ENCODE results near the gene RNF146. TPM values are rescaled to one million over a fixed set of nuclear protein-coding genes. Genes with fewer than 3 reads are reported as not detected.
A peak's percentile ranks its signal among the peaks of the same experiment; 100 is the strongest.

RNF146 gene
- total RNA-seq, 1 donor from 2014 or later: 20.5 TPM

DNA sequence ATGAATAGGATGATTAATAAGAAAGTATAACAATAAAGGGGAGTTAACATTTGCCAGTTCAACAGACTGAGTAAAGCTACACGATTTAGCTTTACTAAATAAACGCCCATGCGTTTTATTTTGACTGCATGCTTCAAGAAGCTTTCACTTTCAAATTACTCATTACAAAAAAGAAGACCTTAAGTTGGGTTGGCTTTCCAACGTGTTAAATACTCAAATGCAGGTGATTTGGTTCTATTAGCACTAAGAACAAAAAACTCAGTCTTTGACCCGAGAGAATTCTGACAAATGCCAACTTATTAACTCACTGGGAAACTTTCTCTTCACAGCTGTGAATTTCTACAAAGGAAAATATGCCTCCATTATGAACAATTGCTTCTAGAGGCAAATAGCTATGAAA lies 24.8 kb downstream of the RNF146 start:
- Mint-ChIP-seq H3K4me3 (peak overlapping the region; percentile 8), H3K36me3 (ENCODE audit: low read depth) (peaks cover 33% of the 10 kb centered on the region), H3K4me1 (ENCODE audit: low read depth) (peaks cover 32% of the 10 kb centered on the region), H3K27me3 (ENCODE audit: insufficient read depth) (no peaks in the 10 kb centered on the region), H3K27ac (peak overlapping the region; percentile 77), H3K9me3 (no peaks in the 10 kb centered on the region)
- intact Hi-C loops (cut with micrococcal nuclease): loop anchor here (1.0 to 10.0 kb wide), 7 partner anchors 52 to 1487 kb away; partner anchors contain the start of gene ECHDC1
- no peak for DNase-seq (ENCODE audit: low spot score)

DNA sequence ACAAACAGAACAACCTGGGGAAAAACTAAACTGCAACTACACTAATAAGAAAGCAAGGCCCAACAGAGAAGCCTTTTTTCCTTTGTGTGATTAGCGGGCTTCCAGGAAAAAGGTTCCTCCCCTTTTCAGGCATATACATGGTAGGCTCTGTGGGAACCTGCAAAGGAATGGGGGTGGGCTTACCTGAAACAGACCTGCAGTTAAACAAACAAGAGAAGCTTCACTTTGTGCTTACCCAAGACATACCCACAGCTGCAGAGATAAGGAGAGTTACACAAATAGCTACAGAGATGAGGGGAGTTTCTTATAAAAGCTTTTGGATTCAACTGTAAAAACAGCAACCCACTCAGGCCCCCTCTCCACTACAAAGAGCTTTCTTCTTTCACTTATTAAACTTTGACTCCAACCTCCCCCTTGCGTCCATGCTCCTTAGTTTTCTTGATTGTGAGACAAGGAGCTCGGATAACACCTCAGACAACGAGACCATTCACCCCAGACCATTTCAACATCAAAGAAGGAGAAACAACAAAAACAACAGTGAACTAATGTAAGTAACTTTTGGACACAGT lies 30.9 kb downstream of the RNF146 start:
- Mint-ChIP-seq H3K9me3 (no peaks in the 10 kb centered on the region), H3K27me3 (ENCODE audit: insufficient read depth) (no peaks in the 10 kb centered on the region), H3K4me3 (no peak overlapping the region), H3K4me1 (ENCODE audit: low read depth) (peaks cover 11% of the 10 kb centered on the region), H3K27ac (peak overlapping the region; percentile 11), H3K36me3 (ENCODE audit: low read depth) (peaks cover 8% of the 10 kb centered on the region)
- intact Hi-C loops (cut with micrococcal nuclease): loop anchor here (10.0 kb wide), 2 partner anchors 677 to 1493 kb away; no protein-coding TSS in a partner anchor
- DNase-seq (ENCODE audit: low spot score): no peak

DNA sequence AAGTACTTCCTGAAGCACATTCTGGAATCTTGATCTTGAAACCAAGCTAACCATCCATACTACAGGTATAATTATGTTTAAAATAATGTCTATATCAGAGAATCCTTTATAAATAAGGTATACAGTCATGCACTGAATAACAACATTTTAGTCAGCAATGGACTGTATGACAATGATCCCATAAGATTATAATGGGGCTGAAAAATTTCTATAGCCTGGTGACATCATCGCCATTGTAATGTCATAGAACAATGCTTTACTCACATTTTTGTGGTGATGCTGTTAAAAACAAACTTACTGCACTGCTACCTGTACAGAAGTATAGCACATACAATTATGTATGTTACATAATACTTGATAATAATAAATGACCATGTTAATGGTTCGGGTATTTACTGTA lies 31.8 kb downstream of the RNF146 start:
- H3K27me3 Mint-ChIP-seq (ENCODE audit: insufficient read depth): no peaks in the 10 kb centered on the region
- no peak for DNase-seq (ENCODE audit: low spot score)
- H3K27ac Mint-ChIP-seq: no peak overlapping the region
- H3K4me3 Mint-ChIP-seq: no peak overlapping the region
- H3K36me3 Mint-ChIP-seq (ENCODE audit: low read depth): peaks cover 6% of the 10 kb centered on the region
- H3K9me3 Mint-ChIP-seq: no peaks in the 10 kb centered on the region
- intact Hi-C loops (cut with micrococcal nuclease): loop anchor here (10.0 kb wide), 2 partner anchors 676 to 1494 kb away; no protein-coding TSS in a partner anchor
- H3K4me1 Mint-ChIP-seq (ENCODE audit: low read depth): peaks cover 11% of the 10 kb centered on the region

DNA sequence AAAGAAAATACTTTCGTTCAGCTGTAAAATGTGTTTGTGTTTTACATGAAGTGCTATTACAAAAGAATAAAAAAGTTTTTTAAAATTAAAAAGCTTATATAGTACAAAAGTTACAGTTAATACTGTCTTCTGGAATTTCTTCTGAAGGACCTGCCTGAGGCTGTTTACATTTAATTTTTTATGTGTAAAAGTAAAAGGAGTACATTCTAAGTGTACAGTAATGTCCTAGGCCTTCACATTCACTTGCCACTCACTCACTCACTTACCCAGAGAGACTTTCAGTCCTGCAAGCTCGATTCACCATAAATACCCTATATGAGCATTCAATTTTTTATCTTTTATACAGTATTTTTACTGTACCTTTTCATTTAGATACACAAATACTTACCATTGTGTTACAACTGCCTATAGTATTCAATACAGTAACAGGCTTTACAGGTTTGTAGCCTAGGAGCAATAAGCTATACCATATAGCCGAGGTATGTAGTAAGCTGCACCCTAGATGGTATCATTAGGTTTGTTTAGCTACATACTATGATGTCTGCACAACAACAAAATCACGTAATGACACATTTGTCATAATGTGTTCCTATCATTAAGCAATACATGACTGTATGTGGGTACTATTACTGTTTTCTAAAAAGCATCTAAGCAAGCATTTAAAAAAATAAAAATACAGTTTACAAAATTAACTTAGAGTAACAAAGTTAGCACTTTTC lies 33.0 kb downstream of the RNF146 start:
- H3K4me1 Mint-ChIP-seq (ENCODE audit: low read depth): peaks cover 11% of the 10 kb centered on the region
- H3K27me3 Mint-ChIP-seq (ENCODE audit: insufficient read depth): no peaks in the 10 kb centered on the region
- no peak overlapping the region for H3K4me3 Mint-ChIP-seq
- intact Hi-C loops (cut with micrococcal nuclease): loop anchor here (10.0 kb wide), 2 partner anchors 675 to 1495 kb away; no protein-coding TSS in a partner anchor
- DNase-seq (ENCODE audit: low spot score): no peak
- H3K9me3 Mint-ChIP-seq: no peaks in the 10 kb centered on the region
- peaks cover 2% of the 10 kb centered on the region for H3K36me3 Mint-ChIP-seq (ENCODE audit: low read depth)
- no peak overlapping the region for H3K27ac Mint-ChIP-seq

DNA sequence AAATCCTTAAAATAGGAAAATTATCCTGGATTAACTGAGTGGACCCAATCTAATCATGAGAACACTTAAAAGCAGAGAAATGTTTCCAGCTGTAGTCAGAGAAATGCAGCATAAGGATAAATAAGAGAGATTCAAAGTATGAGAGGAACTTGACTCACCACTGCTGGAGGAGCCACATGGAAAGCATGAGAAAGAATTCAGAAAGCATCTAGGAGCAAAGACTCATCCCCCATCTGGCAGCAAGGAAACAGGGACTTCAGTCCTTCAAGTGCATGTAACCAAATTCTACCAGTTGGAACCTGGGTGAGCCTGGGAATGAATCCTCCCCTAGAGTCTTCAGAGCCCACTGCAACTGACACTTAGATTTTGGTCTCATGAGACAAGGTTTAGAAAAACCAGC lies 33.7 kb downstream of the RNF146 start:
- Mint-ChIP-seq H3K27me3 (ENCODE audit: insufficient read depth) (no peaks in the 10 kb centered on the region), H3K4me1 (ENCODE audit: low read depth) (peaks cover 11% of the 10 kb centered on the region), H3K36me3 (ENCODE audit: low read depth) (peaks cover 2% of the 10 kb centered on the region), H3K27ac (no peak overlapping the region), H3K9me3 (no peaks in the 10 kb centered on the region), H3K4me3 (no peak overlapping the region)
- no peak for DNase-seq (ENCODE audit: low spot score)
- intact Hi-C loops (cut with micrococcal nuclease): no loop called here

DNA sequence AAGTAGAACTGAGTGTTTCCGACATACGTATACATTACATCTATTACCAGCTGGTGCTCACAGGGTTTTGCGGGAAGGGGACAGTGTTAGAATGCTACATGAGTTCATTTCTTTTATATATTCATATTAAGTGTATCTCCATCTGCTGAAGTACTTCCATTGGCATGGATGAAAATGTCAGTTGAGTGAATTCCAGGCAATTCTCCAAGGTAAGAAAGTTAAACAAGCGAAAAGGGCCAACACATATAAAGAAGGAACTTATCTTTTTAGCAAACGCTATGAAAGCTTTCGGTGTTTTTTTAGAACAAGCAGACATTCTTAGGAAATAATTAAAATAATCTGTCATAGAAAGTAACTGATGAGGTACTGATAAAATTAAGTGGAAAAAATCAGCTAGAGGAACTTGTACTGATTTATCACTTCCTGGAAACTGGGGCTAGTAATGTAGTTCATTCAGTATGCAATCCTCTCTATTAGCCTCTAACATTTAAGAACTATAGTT lies 34.6 kb downstream of the RNF146 start:
- Mint-ChIP-seq H3K36me3 (ENCODE audit: low read depth) (peaks cover 5% of the 10 kb centered on the region), H3K4me1 (ENCODE audit: low read depth) (peaks cover 11% of the 10 kb centered on the region), H3K4me3 (no peak overlapping the region), H3K27me3 (ENCODE audit: insufficient read depth) (no peaks in the 10 kb centered on the region), H3K27ac (no peak overlapping the region), H3K9me3 (no peaks in the 10 kb centered on the region)
- DNase-seq (ENCODE audit: low spot score): no peak
- intact Hi-C loops (cut with micrococcal nuclease): no loop called here

DNA sequence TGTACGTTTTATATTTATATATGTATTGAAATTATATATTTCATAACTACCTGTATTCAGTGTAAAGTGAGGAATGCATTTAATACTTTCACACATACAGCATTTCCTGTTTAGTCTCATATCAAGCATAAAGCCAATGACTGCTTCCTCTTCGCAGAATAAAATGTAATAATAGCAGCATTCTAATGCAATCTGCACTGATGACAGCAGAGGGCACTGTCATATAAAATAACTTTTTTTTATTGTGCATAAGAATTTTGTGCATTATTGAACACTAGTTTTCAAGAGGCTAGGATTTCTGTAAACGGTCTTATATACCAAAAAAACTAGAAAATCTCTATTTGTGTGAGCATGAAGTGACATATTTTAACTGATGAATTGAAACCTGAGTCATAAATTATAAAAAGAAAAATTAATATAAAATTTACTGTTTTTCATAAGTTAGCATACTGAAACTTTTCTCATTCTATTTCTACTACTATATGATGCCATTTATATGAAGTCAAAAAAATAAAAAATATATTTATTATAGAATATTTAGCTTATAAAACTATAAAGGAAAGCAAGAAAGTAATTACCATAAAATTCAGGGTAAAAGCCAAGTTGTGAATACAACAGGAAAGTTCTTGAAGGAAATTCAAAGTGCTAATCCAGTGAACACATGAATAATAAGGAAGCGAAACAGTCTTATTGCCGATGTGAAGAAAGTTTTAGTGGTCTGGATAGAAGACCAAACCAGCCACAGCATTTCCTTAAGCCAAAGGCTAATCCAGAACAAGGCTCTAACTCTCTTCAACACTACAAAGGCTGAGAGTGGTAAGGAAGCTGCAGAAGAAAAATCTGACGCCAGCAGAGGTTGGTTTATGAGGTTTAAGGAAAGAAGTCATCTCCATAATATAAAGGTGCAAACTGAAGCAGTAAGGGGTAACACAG lies 36.3 kb downstream of the RNF146 start:
- Mint-ChIP-seq H3K9me3 (peaks cover 4% of the 10 kb centered on the region), H3K27me3 (ENCODE audit: insufficient read depth) (no peaks in the 10 kb centered on the region), H3K4me3 (no peak overlapping the region), H3K36me3 (ENCODE audit: low read depth) (peaks cover 14% of the 10 kb centered on the region), H3K27ac (no peak overlapping the region), H3K4me1 (ENCODE audit: low read depth) (peaks cover 10% of the 10 kb centered on the region)
- DNase-seq (ENCODE audit: low spot score): no peak
- intact Hi-C loops (cut with micrococcal nuclease): loop anchor here (1.0 kb wide), 3 partner anchors 9 to 236 kb away; no protein-coding TSS in a partner anchor

DNA sequence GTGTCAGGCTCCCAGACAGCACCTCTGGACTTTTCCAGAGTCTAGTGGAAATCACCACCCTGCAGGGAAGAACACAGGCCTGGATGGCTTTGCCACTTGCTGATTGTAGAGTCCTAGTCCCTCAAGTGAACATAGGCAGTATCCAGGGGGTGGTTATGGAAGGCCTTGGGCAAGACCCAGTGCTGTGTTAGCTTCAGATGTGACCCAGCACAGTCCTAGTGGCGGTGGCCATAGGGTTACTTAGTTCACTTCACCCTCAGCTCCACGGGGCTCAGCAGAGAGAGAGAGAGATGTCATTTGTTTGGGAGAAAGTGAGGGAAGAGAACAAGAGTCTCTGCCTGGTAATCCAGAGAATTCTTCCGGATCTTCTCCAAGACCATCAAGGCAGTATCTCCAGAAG lies 37.3 kb downstream of the RNF146 start:
- H3K4me1 Mint-ChIP-seq (ENCODE audit: low read depth): peaks cover 11% of the 10 kb centered on the region
- H3K9me3 Mint-ChIP-seq: peaks cover 10% of the 10 kb centered on the region
- H3K27me3 Mint-ChIP-seq (ENCODE audit: insufficient read depth): no peaks in the 10 kb centered on the region
- DNase-seq (ENCODE audit: low spot score): no peak
- peaks cover 22% of the 10 kb centered on the region for H3K36me3 Mint-ChIP-seq (ENCODE audit: low read depth)
- H3K27ac Mint-ChIP-seq: no peak overlapping the region
- no peak overlapping the region for H3K4me3 Mint-ChIP-seq
- intact Hi-C loops (cut with micrococcal nuclease): loop anchor here (1.0 to 2.0 kb wide), 3 partner anchors 8 to 161 kb away; partner anchors contain the start of gene ECHDC1

DNA sequence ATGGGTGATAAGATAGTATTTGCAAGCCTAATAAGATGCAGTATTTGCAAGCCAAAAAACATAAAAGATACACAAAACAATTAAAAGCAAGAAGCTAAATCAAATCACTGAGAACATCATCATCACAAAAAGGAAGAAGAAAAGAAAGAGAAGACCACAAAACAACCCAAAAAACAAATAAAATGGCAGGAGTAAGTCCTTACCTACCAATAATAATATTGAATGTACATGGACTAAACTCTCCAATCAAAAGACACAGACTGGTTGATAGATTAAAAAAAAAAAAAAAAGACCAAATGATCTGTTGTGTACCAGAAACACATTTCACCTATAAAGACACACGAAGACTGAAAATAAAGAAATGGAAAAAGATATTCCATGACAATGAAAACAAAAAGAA lies 39.1 kb downstream of the RNF146 start:
- no peak for DNase-seq (ENCODE audit: low spot score)
- Mint-ChIP-seq H3K36me3 (ENCODE audit: low read depth) (peaks cover 34% of the 10 kb centered on the region), H3K27me3 (ENCODE audit: insufficient read depth) (no peaks in the 10 kb centered on the region), H3K9me3 (peaks cover 15% of the 10 kb centered on the region), H3K4me1 (ENCODE audit: low read depth) (peaks cover 11% of the 10 kb centered on the region), H3K27ac (no peak overlapping the region), H3K4me3 (no peak overlapping the region)
- intact Hi-C loops (cut with micrococcal nuclease): loop anchor here (2.0 kb wide), 1 partner anchor 37 kb away; the partner anchor contains the start of gene ECHDC1

DNA sequence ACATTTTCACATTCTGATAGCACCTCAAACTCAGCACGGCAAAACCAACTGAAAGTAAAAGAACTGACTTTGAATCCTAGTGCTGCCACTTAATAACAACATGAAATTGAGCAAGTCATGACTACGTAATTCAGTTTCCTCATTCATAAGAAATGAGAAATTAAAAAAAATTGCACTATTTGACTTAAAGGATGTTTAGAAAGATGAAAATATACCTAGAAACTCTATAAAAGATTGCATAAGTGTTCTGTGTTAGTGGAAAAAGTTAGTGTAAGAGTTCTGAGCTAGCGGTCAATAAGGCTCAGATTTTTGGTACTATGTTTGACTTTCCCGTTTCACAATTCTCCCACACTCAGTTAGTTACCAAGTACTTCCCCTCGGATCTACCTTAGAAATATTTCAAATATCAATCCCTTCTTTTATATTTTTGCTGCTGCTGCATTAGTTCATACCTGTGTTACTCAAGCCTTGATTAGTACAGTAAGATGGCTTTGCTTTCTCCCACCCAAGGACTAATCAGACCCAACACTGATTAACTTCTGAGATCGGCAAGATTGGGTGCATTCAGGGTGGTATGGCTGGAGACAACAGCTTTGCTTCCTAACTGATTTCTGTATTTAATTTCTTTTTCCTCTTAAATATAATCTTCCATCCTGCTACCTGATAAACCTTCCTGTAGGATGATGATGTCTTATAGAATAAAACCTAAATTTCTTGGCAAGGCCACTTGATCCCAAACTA lies 50.9 kb downstream of the RNF146 start:
- Mint-ChIP-seq H3K36me3 (ENCODE audit: low read depth) (peaks cover 24% of the 10 kb centered on the region), H3K27ac (no peak overlapping the region), H3K27me3 (ENCODE audit: insufficient read depth) (no peaks in the 10 kb centered on the region), H3K4me1 (ENCODE audit: low read depth) (peaks cover 6% of the 10 kb centered on the region), H3K4me3 (no peak overlapping the region), H3K9me3 (no peaks in the 10 kb centered on the region)
- intact Hi-C loops (cut with micrococcal nuclease): no loop called here
- DNase-seq (ENCODE audit: low spot score): no peak

DNA sequence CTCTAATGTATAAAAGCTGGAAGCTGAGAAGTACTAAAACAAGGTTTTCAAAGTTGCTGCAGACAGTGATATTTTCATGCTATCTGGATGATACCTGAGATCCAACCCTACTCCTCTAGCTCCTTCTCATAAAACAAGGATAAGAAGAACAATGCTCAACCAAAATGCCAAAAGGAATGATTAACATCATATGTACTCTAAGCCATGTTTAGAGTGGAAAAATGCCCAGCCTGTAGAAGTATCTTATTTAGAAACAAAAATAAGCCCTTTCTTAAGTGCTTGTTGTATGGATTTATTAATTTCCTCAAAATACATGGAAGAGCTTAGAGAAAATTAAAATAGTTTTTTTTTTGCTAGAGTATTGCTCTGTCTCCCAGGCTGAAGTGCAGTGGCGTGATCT lies 53.0 kb downstream of the RNF146 start:
- Mint-ChIP-seq H3K27me3 (ENCODE audit: insufficient read depth) (no peaks in the 10 kb centered on the region), H3K9me3 (no peaks in the 10 kb centered on the region), H3K27ac (no peak overlapping the region), H3K4me3 (no peak overlapping the region), H3K4me1 (ENCODE audit: low read depth) (peaks cover 6% of the 10 kb centered on the region), H3K36me3 (ENCODE audit: low read depth) (peaks cover 23% of the 10 kb centered on the region)
- no peak for DNase-seq (ENCODE audit: low spot score)
- intact Hi-C loops (cut with micrococcal nuclease): no loop called here

DNA sequence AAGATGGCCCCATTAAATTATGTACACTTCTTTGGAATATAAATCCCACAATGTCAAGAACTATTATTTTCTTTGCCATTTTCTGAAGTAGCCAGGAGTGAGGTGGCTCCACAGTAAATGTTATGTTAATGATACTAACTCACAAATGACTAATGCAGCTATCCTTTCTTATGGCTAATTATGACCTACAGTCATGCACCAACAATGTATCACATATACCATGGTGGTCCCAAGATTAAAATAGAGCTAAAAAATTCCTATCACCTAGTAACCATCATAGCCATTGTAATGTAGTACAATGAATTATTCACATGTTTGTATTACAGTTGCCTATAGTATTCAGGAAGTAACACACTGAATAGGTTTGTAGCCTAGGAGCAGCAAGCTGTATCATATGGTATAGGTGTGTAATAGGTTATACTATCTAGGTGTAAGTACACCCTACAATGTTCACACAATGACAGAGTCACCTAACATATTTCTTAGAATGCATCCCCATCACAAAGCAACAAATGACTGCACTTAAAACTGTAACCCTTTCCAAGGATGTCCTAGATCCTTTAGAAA lies 61.5 kb downstream of the RNF146 start:
- intact Hi-C loops (cut with micrococcal nuclease): no loop called here
- Mint-ChIP-seq H3K4me1 (ENCODE audit: low read depth) (peaks cover 4% of the 10 kb centered on the region), H3K27me3 (ENCODE audit: insufficient read depth) (no peaks in the 10 kb centered on the region), H3K27ac (no peak overlapping the region), H3K4me3 (no peak overlapping the region), H3K9me3 (no peaks in the 10 kb centered on the region), H3K36me3 (ENCODE audit: low read depth) (peaks cover 27% of the 10 kb centered on the region)
- DNase-seq (ENCODE audit: low spot score): no peak

All from activated T-helper 1 cell treated with anti-CD3 and anti-CD28 coated beads, Interleukin-12 subunit alpha, Interleukin-12 subunit beta, Interleukin-2, Interleukin-4 antibody, amounts not matched to agents 30 ng/mL and 10 ng/mL and 1 ng/mL, durations not matched to agents 14 hours and 24 hours and 36 hours (primary cell).